ENCODE results near the gene PFDN2.

GRCh38 chr1:161130266-161130665 is 12.4 kb upstream of the PFDN2 start:
- TF ChIP-seq CTCF (IDR thresholded peaks at IDR 0.05; ENCODE audit: low read length) (no peak), EZH2 (IDR thresholded peaks at IDR 0.05; ENCODE audit: borderline replicate concordance, low read length) (no peak)
